Ectodermal cell (in vitro differentiated cells): Measurements from ENCODE around the gene FUBP3.

ENCODE experiments used
- H3K27ac ChIP-seq: 2 replicates; pipeline ENCODE4 v1.7.0; 2013; ENCODE audit warnings: mild to moderate bottlenecking, low read depth, low read length; ENCODE audit not compliant: insufficient read depth, poor library complexity, severe bottlenecking
- H3K27me3 ChIP-seq: 2 replicates; pipeline ENCODE4 v1.7.0; 2013; ENCODE audit warnings: mild to moderate bottlenecking, low read length; ENCODE audit not compliant: insufficient read depth, control insufficient read depth, poor library complexity, severe bottlenecking
- H3K36me3 ChIP-seq: one replicate; pipeline ENCODE4 v1.7.0; 2013; ENCODE audit warnings: low read length; ENCODE audit not compliant: control insufficient read depth, insufficient read depth
- H3K4me1 ChIP-seq: one replicate; pipeline ENCODE4 v1.7.0; 2013; ENCODE audit warnings: low read length; ENCODE audit not compliant: control insufficient read depth, insufficient read depth
- H3K4me3 ChIP-seq: 2 replicates; pipeline ENCODE4 v1.7.0; 2013; ENCODE audit warnings: low read depth, low read length, control low read depth; ENCODE audit not compliant: insufficient read depth
- H3K9me3 ChIP-seq: 2 replicates; pipeline ENCODE4 v1.7.0; 2013; ENCODE audit warnings: mild to moderate bottlenecking, low read length, moderate library complexity; ENCODE audit not compliant: control insufficient read depth
- WGBS, 2 experiments: methylation state at CpG; one replicate each; pipeline ENCODE4 v1.1.7; 2013; ENCODE audit warnings: missing lambda C conversion rate in 2 of 2; 5-methylcytosine and 5-hydroxymethylcytosine counted together

Gene FUBP3

GRCh38 chr9:130668196-130668595 is 88.8 kb downstream of the FUBP3 start:
- H3K9me3 ChIP-seq = no peaks in the 10 kb centered on the region
- peaks cover 93% of the 10 kb centered on the region for H3K27me3 ChIP-seq
- WGBS, 2 experiments = 96 to 97% methylated on average over 13 of the region's 13 CpGs
- no peaks in the 10 kb centered on the region for H3K36me3 ChIP-seq
- no peak overlapping the region for H3K4me3 ChIP-seq
- no peak overlapping the region for H3K27ac ChIP-seq
- peaks cover 33% of the 10 kb centered on the region for H3K4me1 ChIP-seq

- Histone ChIP-seq H3K27me3 (peaks cover 88% of the 10 kb centered on the region), H3K27ac (no peak overlapping the region), H3K9me3 (no peaks in the 10 kb centered on the region), H3K4me3 (no peak overlapping the region), H3K4me1 (peaks cover 29% of the 10 kb centered on the region), H3K36me3 (no peaks in the 10 kb centered on the region)
- WGBS, 2 experiments = 80 to 81% methylated on average over 12 of the region's 12 CpGs
These were observed 89.3 kb downstream of the FUBP3 start for GRCh38 chr9:130668659-130669058.

- Histone ChIP-seq H3K4me1 (peaks cover 20% of the 10 kb centered on the region), H3K36me3 (no peaks in the 10 kb centered on the region), H3K4me3 (no peak overlapping the region), H3K27me3 (peaks cover 75% of the 10 kb centered on the region), H3K27ac (no peak overlapping the region), H3K9me3 (no peaks in the 10 kb centered on the region)
- WGBS, 2 experiments = 83 to 84% methylated on average over 4 of the region's 4 CpGs
These were observed 90.6 kb downstream of the FUBP3 start for GRCh38 chr9:130669965-130670364.

- peaks cover 16% of the 10 kb centered on the region for H3K4me1 ChIP-seq
- no peaks in the 10 kb centered on the region for H3K9me3 ChIP-seq
- no peak overlapping the region for H3K27ac ChIP-seq
- no peaks in the 10 kb centered on the region for H3K36me3 ChIP-seq
- H3K4me3 ChIP-seq = no peak overlapping the region
- 93 to 96% methylated on average over 6 of the region's 6 CpGs for WGBS, 2 experiments
- peaks cover 75% of the 10 kb centered on the region for H3K27me3 ChIP-seq
These were observed 91.3 kb downstream of the FUBP3 start for GRCh38 chr9:130670644-130671043.

GRCh38 chr9:130672466-130672865 is 93.1 kb downstream of the FUBP3 start:
- H3K27ac ChIP-seq = no peak overlapping the region
- H3K36me3 ChIP-seq = no peaks in the 10 kb centered on the region
- 93 to 96% methylated on average over 8 of the region's 8 CpGs for WGBS, 2 experiments
- no peaks in the 10 kb centered on the region for H3K9me3 ChIP-seq
- peaks cover 62% of the 10 kb centered on the region for H3K27me3 ChIP-seq
- H3K4me3 ChIP-seq = no peak overlapping the region
- H3K4me1 ChIP-seq = no peaks in the 10 kb centered on the region

DNA sequence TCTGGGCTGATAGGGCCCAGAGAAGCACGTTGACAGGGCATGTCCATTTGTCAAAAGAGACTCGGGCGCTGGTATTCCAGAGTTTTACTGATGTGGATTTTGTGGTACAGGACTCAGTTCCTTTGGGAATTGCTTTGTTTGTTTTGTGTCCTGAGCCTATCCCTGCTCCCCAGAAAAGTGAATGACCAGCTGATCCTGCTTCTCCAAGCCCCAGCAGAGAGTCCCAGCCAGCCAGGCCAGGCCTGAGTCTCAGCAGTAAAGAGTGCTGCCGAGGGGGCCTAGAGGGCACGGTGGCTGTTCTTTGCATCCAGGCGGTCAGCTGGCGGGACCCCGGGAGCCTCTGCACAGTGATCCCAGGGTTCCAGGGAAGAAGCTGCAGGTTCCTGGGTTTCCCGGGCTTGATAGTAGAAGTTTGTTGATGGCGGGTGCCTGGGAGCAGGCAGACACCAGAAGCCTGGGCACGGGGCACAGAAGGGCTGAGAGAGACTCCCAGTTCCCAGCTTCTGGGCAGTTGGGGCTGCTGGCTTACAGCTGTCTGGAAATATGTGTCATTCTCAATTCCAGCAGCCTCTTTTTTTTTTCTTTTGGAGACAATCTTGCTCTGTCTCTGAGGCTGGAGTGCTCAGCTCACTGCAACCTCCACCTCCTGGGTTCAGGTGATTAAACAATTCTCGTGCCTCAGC is 93.7 kb downstream of the FUBP3 start:
- WGBS, 2 experiments = 91 to 92% methylated on average over 12 of the region's 12 CpGs
- Histone ChIP-seq H3K9me3 (no peaks in the 10 kb centered on the region), H3K4me3 (no peak overlapping the region), H3K27ac (no peak overlapping the region), H3K27me3 (peaks cover 62% of the 10 kb centered on the region), H3K4me1 (no peaks in the 10 kb centered on the region), H3K36me3 (no peaks in the 10 kb centered on the region)

DNA sequence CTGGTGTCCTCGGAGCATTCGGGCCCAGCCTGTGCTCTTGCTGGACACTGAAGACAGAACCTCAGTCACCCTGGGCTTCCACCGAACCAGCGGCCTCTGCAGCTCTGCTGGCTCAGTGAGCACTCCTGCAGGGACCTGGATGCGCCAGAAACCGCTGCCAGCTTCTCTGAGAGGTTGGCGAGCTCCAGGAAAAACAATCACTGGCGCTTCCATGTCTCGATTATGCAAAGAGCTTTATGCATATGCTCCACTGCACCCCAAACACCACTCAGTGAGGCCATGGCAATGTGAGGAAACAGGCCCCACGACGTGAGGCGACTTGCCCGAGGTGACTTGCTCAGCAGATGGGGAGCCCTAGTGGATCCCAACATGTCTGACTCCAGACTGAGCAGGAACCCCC is 96.0 kb downstream of the FUBP3 start:
- Histone ChIP-seq H3K36me3 (no peaks in the 10 kb centered on the region), H3K27ac (no peak overlapping the region), H3K27me3 (peaks cover 66% of the 10 kb centered on the region), H3K4me1 (no peaks in the 10 kb centered on the region), H3K9me3 (no peaks in the 10 kb centered on the region), H3K4me3 (no peak overlapping the region)
- 92 to 93% methylated on average over 13 of the region's 13 CpGs for WGBS, 2 experiments

GRCh38 chr9:130677252-130677651 is 97.9 kb downstream of the FUBP3 start:
- 89 to 91% methylated on average over 7 of the region's 7 CpGs for WGBS, 2 experiments
- peaks cover 4% of the 10 kb centered on the region for H3K4me1 ChIP-seq
- H3K9me3 ChIP-seq = no peaks in the 10 kb centered on the region
- no peak overlapping the region for H3K4me3 ChIP-seq
- peaks cover 67% of the 10 kb centered on the region for H3K27me3 ChIP-seq
- H3K36me3 ChIP-seq = no peaks in the 10 kb centered on the region
- no peak overlapping the region for H3K27ac ChIP-seq

- Histone ChIP-seq H3K4me3 (peak overlapping the region; percentile 35), H3K36me3 (no peaks in the 10 kb centered on the region), H3K27me3 (peaks cover 57% of the 10 kb centered on the region), H3K9me3 (no peaks in the 10 kb centered on the region), H3K4me1 (peaks cover 5% of the 10 kb centered on the region), H3K27ac (no peak overlapping the region)
- WGBS, 2 experiments = 3% methylated on average over 116 of the region's 116 CpGs
These were observed 101.7 kb downstream of the FUBP3 start for GRCh38 chr9:130680836-130681768.

- Histone ChIP-seq H3K27me3 (peaks cover 57% of the 10 kb centered on the region), H3K27ac (no peak overlapping the region), H3K4me3 (peak overlapping the region; percentile 31), H3K9me3 (no peaks in the 10 kb centered on the region), H3K4me1 (peaks cover 5% of the 10 kb centered on the region), H3K36me3 (no peaks in the 10 kb centered on the region)
- WGBS, 2 experiments = 2% methylated on average over 45 of the region's 45 CpGs
These were observed 102.5 kb downstream of the FUBP3 start for GRCh38 chr9:130681769-130682420.
